Activated T-cell treated with anti-CD3 and anti-CD28 coated beads for 4 hours (primary cell): ENCODE data around the gene CREB3L1.
"Not testable (repeated sequence)": the region's sequence is repeated elsewhere in the genome, so short reads cannot be mapped to it uniquely, and the experiment has no call there.

Experiments
- DNase-seq: peaks from one replicate; pipeline ENCODE4 v3.0.0-alpha.2; 2020

CREB3L1 gene

GRCh38 chr11:46249103-46249937, 28.1 kb upstream of the CREB3L1 start:
- no peak for DNase-seq

- DNase-seq: no peak
Measured at GRCh38 chr11:46249938-46250744, 27.3 kb upstream of the CREB3L1 start.

- DNase-seq: no peak
Measured at GRCh38 chr11:46250745-46251052, 26.8 kb upstream of the CREB3L1 start.

- no peak for DNase-seq
Measured at GRCh38 chr11:46251954-46252353, 25.5 kb upstream of the CREB3L1 start.

- no peak for DNase-seq
Measured at GRCh38 chr11:46252373-46252914, 25.0 kb upstream of the CREB3L1 start.

- no peak for DNase-seq
Measured at GRCh38 chr11:46253258-46254132, 24.0 kb upstream of the CREB3L1 start.

- no peak for DNase-seq
Measured at GRCh38 chr11:46254133-46254491, 23.4 kb upstream of the CREB3L1 start.

- DNase-seq: no peak
Measured at GRCh38 chr11:46256540-46257001, 20.9 kb upstream of the CREB3L1 start.

- not testable (repeated sequence) for DNase-seq
Measured at GRCh38 chr11:46259347-46259746, 18.1 kb upstream of the CREB3L1 start.

GRCh38 chr11:46259971-46260560, 17.4 kb upstream of the CREB3L1 start:
- DNase-seq: no peak

- DNase-seq: no peak
Measured at GRCh38 chr11:46263120-46263519, 14.3 kb upstream of the CREB3L1 start.

GRCh38 chr11:46264030-46264429, 13.4 kb upstream of the CREB3L1 start:
- DNase-seq: no peak

- DNase-seq: no peak
Measured at GRCh38 chr11:46264976-46265375, 12.5 kb upstream of the CREB3L1 start.

- DNase-seq: no peak
Measured at GRCh38 chr11:46265764-46266163, 11.7 kb upstream of the CREB3L1 start.

GRCh38 chr11:46267930-46268329, 9.5 kb upstream of the CREB3L1 start:
- no peak for DNase-seq

GRCh38 chr11:46270684-46271083, 6.8 kb upstream of the CREB3L1 start:
- DNase-seq: no peak

- no peak for DNase-seq
Measured at GRCh38 chr11:46271407-46271806, 6.1 kb upstream of the CREB3L1 start.

- DNase-seq: no peak
Measured at GRCh38 chr11:46271875-46272815, 5.3 kb upstream of the CREB3L1 start.

GRCh38 chr11:46272816-46273427, 4.5 kb upstream of the CREB3L1 start:
- DNase-seq: no peak

GRCh38 chr11:46273511-46274205, 3.8 kb upstream of the CREB3L1 start:
- DNase-seq: no peak
